H9 (cell line): Measurements from ENCODE around the gene MEIS2. TPM values are rescaled to one million over a fixed set of nuclear protein-coding genes. Genes with fewer than 3 reads are reported as not detected.

ENCODE experiments used
- DNase-seq: peaks from one replicate; pipeline ENCODE4 v3.0.0-alpha.2; 2017
- H2AFZ ChIP-seq: one replicate; pipeline ENCODE4 v1.6.1; 2013; ENCODE audit warnings: mild to moderate bottlenecking, low read length, control low read depth, moderate library complexity
- H2AK5ac ChIP-seq: 2 replicates; pipeline ENCODE4 v1.6.1; 2013; ENCODE audit warnings: low read length, control low read depth, mixed read lengths; ENCODE audit not compliant: insufficient read length
- H2BK120ac ChIP-seq: one replicate; pipeline ENCODE4 v1.6.1; 2013; ENCODE audit warnings: low read depth, mild to moderate bottlenecking, low read length, control low read depth, inconsistent platforms; ENCODE audit not compliant: poor library complexity, severe bottlenecking
- H2BK12ac ChIP-seq: 2 replicates; pipeline ENCODE4 v1.6.1; 2013; ENCODE audit warnings: low read length, control low read depth, mixed read lengths, low read depth; ENCODE audit not compliant: insufficient read length
- H2BK15ac ChIP-seq: 2 replicates; pipeline ENCODE4 v1.6.1; 2013; ENCODE audit warnings: low read depth, low read length, control low read depth
- H2BK20ac ChIP-seq: one replicate; pipeline ENCODE4 v1.6.1; 2013; ENCODE audit warnings: low read depth, mild to moderate bottlenecking, low read length, control low read depth, inconsistent platforms; ENCODE audit not compliant: poor library complexity, severe bottlenecking
- H2BK5ac ChIP-seq: 2 replicates; pipeline ENCODE4 v1.6.1; 2013; ENCODE audit warnings: low read length, control low read depth, mixed read lengths; ENCODE audit not compliant: insufficient read length
- H3K14ac ChIP-seq: 2 replicates; pipeline ENCODE4 v1.6.1; 2013; ENCODE audit warnings: low read length, control low read depth; ENCODE audit not compliant: insufficient read depth
- H3K18ac ChIP-seq: 2 replicates; pipeline ENCODE4 v1.6.1; 2013; ENCODE audit warnings: low read depth, mild to moderate bottlenecking, mixed read lengths, low read length, control low read depth; ENCODE audit not compliant: insufficient read length
- H3K23ac ChIP-seq: 2 replicates; pipeline ENCODE4 v1.6.1; 2013; ENCODE audit warnings: low read length, control low read depth, mixed read lengths, low read depth; ENCODE audit not compliant: insufficient read length
- H3K23me2 ChIP-seq: 2 replicates; pipeline ENCODE4 v1.6.1; 2013; ENCODE audit warnings: low read depth, mild to moderate bottlenecking, mixed read lengths, low read length, control low read depth; ENCODE audit not compliant: insufficient read length, poor library complexity, severe bottlenecking
- H3K27ac ChIP-seq: 2 replicates; pipeline ENCODE4 v1.5.1; 2013; ENCODE audit warnings: low read length, control low read depth, mixed read lengths, low read depth; ENCODE audit not compliant: insufficient read length
- H3K27me3 ChIP-seq: 2 replicates; pipeline ENCODE4 v1.6.1; 2013; ENCODE audit warnings: low read length, control low read depth, inconsistent platforms; ENCODE audit not compliant: insufficient read depth
- H3K4ac ChIP-seq: 2 replicates; pipeline ENCODE4 v1.6.1; 2013; ENCODE audit warnings: low read depth, mild to moderate bottlenecking, control low read depth, inconsistent platforms, low read length, moderate library complexity
- H3K4me1 ChIP-seq: 2 replicates; pipeline ENCODE4 v1.6.1; 2013; ENCODE audit warnings: low read length, control low read depth, inconsistent platforms; ENCODE audit not compliant: insufficient read depth
- H3K4me2 ChIP-seq: 2 replicates; pipeline ENCODE4 v1.6.1; 2013; ENCODE audit warnings: low read length, control low read depth, mixed read lengths; ENCODE audit not compliant: insufficient read length, insufficient read depth
- H3K56ac ChIP-seq: 2 replicates; pipeline ENCODE4 v1.6.1; 2013; ENCODE audit warnings: low read depth, mild to moderate bottlenecking, mixed read lengths, low read length, control low read depth; ENCODE audit not compliant: insufficient read length
- H3K79me1 ChIP-seq: 2 replicates; pipeline ENCODE4 v1.6.1; 2013; ENCODE audit warnings: low read depth, mild to moderate bottlenecking, moderate library complexity, low read length, control low read depth, inconsistent platforms; ENCODE audit not compliant: insufficient read depth, poor library complexity, severe bottlenecking
- H3K79me2 ChIP-seq: 2 replicates; pipeline ENCODE4 v1.6.1; 2013; ENCODE audit warnings: low read length, control low read depth, inconsistent platforms; ENCODE audit not compliant: insufficient read depth
- H3K9ac ChIP-seq: 2 replicates; pipeline ENCODE4 v1.6.1; 2013; ENCODE audit warnings: low read length, control low read depth, mixed read lengths; ENCODE audit not compliant: insufficient read length; ENCODE audit errors: extremely low read depth
- H3K9me3 ChIP-seq: one replicate; pipeline ENCODE4 v1.6.1; 2013; ENCODE audit warnings: low read depth, low read length, inconsistent platforms; ENCODE audit not compliant: control insufficient read depth
- H3T11ph ChIP-seq: one replicate; pipeline ENCODE4 v1.6.1; 2013; ENCODE audit warnings: mild to moderate bottlenecking, low read length, control low read depth, inconsistent platforms
- H4K20me1 ChIP-seq: one replicate; pipeline ENCODE4 v1.6.1; 2013; ENCODE audit not compliant: control insufficient read depth, insufficient read length, insufficient read depth
- H4K5ac ChIP-seq: 2 replicates; pipeline ENCODE4 v1.6.1; 2013; ENCODE audit warnings: low read depth, mild to moderate bottlenecking, mixed read lengths, low read length, control low read depth; ENCODE audit not compliant: insufficient read length
- H4K8ac ChIP-seq: replicated peaks from 2 replicates; pipeline ENCODE4 v1.6.1; 2013; ENCODE audit warnings: low read length, control low read depth, mixed read lengths, low read depth; ENCODE audit not compliant: insufficient read length
- H4K91ac ChIP-seq: 2 replicates; pipeline ENCODE4 v1.6.1; 2013; ENCODE audit warnings: low read depth, mild to moderate bottlenecking, moderate library complexity, mixed read lengths, low read length, control low read depth; ENCODE audit not compliant: insufficient read length
- H3K27ac Mint-ChIP-seq, 3 experiments: 2 replicates in 2 of 3; 3 replicates in 1 of 3; pipeline ENCODE4 v1.8.0; 2020 to 2021; ENCODE audit warnings: mixed read lengths in 3 of 3, mild to moderate bottlenecking in 1 of 3, moderate library complexity in 1 of 3
- H3K27me3 Mint-ChIP-seq: 2 replicates; pipeline ENCODE4 v1.8.0; 2021; ENCODE audit warnings: low read depth, mild to moderate bottlenecking, moderate library complexity, mixed read lengths
- H3K36me3 Mint-ChIP-seq, 3 experiments: 2 replicates in 2 of 3; 3 replicates in 1 of 3; pipeline ENCODE4 v1.8.0; 2020 to 2021; ENCODE audit warnings: low read depth in 3 of 3, mixed read lengths in 3 of 3; ENCODE audit not compliant: insufficient read depth in 1 of 3
- H3K4me1 Mint-ChIP-seq, 2 experiments: 2 replicates each; pipeline ENCODE4 v1.8.0; 2020; ENCODE audit warnings: mixed read lengths in 2 of 2
- H3K4me3 Mint-ChIP-seq, 2 experiments: 2 replicates in 1 of 2; 3 replicates in 1 of 2; pipeline ENCODE4 v1.8.0; 2020 to 2021; ENCODE audit warnings: mild to moderate bottlenecking in 2 of 2, mixed read lengths in 2 of 2, moderate library complexity in 1 of 2
- H3K9me3 Mint-ChIP-seq, 2 experiments: 2 replicates in 1 of 2; 3 replicates in 1 of 2; pipeline ENCODE4 v1.8.0; 2020; ENCODE audit warnings: mild to moderate bottlenecking in 2 of 2, mixed read lengths in 2 of 2, moderate library complexity in 1 of 2
- CTCF ChIP-seq: fragments of 200-600 bp; sonication (generic); conservative IDR thresholded peaks from 3 replicates; pipeline ENCODE4 v1.8.0; 2021; ENCODE audit warnings: antibody characterized with exemption, mild to moderate bottlenecking
- WGBS: extraction: QIAGEN DNeasy Blood & Tissue Kit; methylation state at CpG from one replicate; pipeline ENCODE4 v1.1.7; 2013; ENCODE audit warnings: missing lambda C conversion rate, low lambda C conversion rate, mixed read lengths; ENCODE audit not compliant: insufficient read length; ENCODE audit errors: extremely low coverage; 5-methylcytosine and 5-hydroxymethylcytosine counted together
- total RNA-seq: library from RNA; stranded (reverse); gene quantifications from 2 replicates; pipeline ENCODE4 v1.2.1, GENCODE V29; 2021

The MEIS2 gene
- total RNA-seq, 1 experiment from 2014 or later, result 0.35 TPM

- Histone ChIP-seq H2AK5ac (no peak overlapping the region), H3K23ac (no peak overlapping the region), H3K79me2 (no peaks in the 10 kb centered on the region), H2BK15ac (no peak overlapping the region), H3K27ac (no peak overlapping the region), H3K9ac (no peak overlapping the region), H3K79me1 (no peaks in the 10 kb centered on the region), H4K20me1 (no peaks in the 10 kb centered on the region), H3K27me3 (no peaks in the 10 kb centered on the region), H3K18ac (no peak overlapping the region), H4K91ac (no peak overlapping the region), H2BK120ac (no peak overlapping the region), H2BK12ac (no peak overlapping the region), H3K56ac (no peak overlapping the region), H3K9me3 (no peaks in the 10 kb centered on the region), H4K8ac (no peak overlapping the region), H3K14ac (no peak overlapping the region), H2BK5ac (no peak overlapping the region), H3K23me2 (no peaks in the 10 kb centered on the region), H4K5ac (no peak overlapping the region), H3T11ph (no peak overlapping the region), H2BK20ac (no peak overlapping the region), H3K4me2 (no peak overlapping the region), H3K4me1 (no peaks in the 10 kb centered on the region; the same call in 1 of the 2 replicates), H2AFZ (no peak overlapping the region), H3K4ac (no peak overlapping the region)
- Mint-ChIP-seq H3K9me3 (no peaks in the 10 kb centered on the region), H3K27me3 (no peaks in the 10 kb centered on the region), H3K4me3 (no peak overlapping the region), H3K4me1 (peaks cover 32 to 33% of the 10 kb centered on the region in 2 experiments), H3K27ac (no peak overlapping the region), H3K36me3 (no peaks in the 10 kb centered on the region)
- DNase-seq, result no peak
- no peak for TF ChIP-seq CTCF
- WGBS, result no CpG with 5 or more reads among the region's 21 CpGs
Observed at GRCh38 chr15:37056177-37057121, 43.9 kb downstream of the MEIS2 start.
